Pons (tissue), 1 donor: ENCODE data around the gene SMCP.

Experiments used
- DNase-seq: peaks from one replicate; pipeline ENCODE4 v3.0.0-alpha.2; 2016; ENCODE audit warnings: low spot score

Gene SMCP

GRCh38 chr1:152886758-152887409, 8.8 kb downstream of the SMCP start:
- no peak for DNase-seq

GRCh38 chr1:152888126-152888525, 10.0 kb downstream of the SMCP start:
- no peak for DNase-seq

- no peak for DNase-seq
These were observed 20.9 kb downstream of the SMCP start for GRCh38 chr1:152899027-152899426.

- no peak for DNase-seq
These were observed 21.8 kb downstream of the SMCP start for GRCh38 chr1:152899883-152900282.

- DNase-seq: no peak
These were observed 23.5 kb downstream of the SMCP start for GRCh38 chr1:152901631-152902030.

- DNase-seq: no peak
These were observed 24.5 kb downstream of the SMCP start for GRCh38 chr1:152902636-152903035.

- DNase-seq: no peak
These were observed 26.7 kb downstream of the SMCP start for GRCh38 chr1:152904688-152905440.

GRCh38 chr1:152906023-152906565, 28.0 kb downstream of the SMCP start:
- no peak for DNase-seq

- no peak for DNase-seq
These were observed 29.8 kb downstream of the SMCP start, which contains the start of gene IVL for GRCh38 chr1:152907686-152908601. IVL (plus strand) TSS chr1:152908546; CDS start chr1:152909798, 1,252 bp downstream.

GRCh38 chr1:152909206-152909605, 31.1 kb downstream of the SMCP start:
- no peak for DNase-seq

GRCh38 chr1:152912471-152912870, 34.3 kb downstream of the SMCP start:
- DNase-seq: no peak

- DNase-seq: no peak
These were observed 34.8 kb downstream of the SMCP start for GRCh38 chr1:152912900-152913299.

GRCh38 chr1:152917794-152918193, 39.7 kb downstream of the SMCP start:
- DNase-seq: peak; percentile 77

- DNase-seq: no peak
These were observed 40.9 kb downstream of the SMCP start for GRCh38 chr1:152919071-152919470.

- DNase-seq: no peak
These were observed 46.1 kb downstream of the SMCP start for GRCh38 chr1:152924191-152924590.

GRCh38 chr1:152926091-152926490, 48.0 kb downstream of the SMCP start:
- peak; percentile 20 for DNase-seq

- DNase-seq: no peak
These were observed 50.5 kb downstream of the SMCP start for GRCh38 chr1:152928671-152929070.

- no peak for DNase-seq
These were observed 54.2 kb downstream of the SMCP start for GRCh38 chr1:152932170-152932811.

GRCh38 chr1:152933196-152933595, 55.1 kb downstream of the SMCP start:
- no peak for DNase-seq
